Lower leg skin (tissue), 3 donors: ENCODE measurements around the gene ROR1.

Experiments used
- CTCF ChIP-seq, 3 donors: fragments of 450-650 bp; IDR thresholded peaks; one replicate each; pipeline ENCODE4 v1.5.1; 2016; ENCODE audit warnings: antibody characterized with exemption in 3 of 3, mild to moderate bottlenecking in 3 of 3, moderate library complexity in 2 of 3
- POLR2A ChIP-seq, 2 donors: fragments of 450-650 bp; IDR thresholded peaks; one replicate each; pipeline ENCODE4 v1.6.1; 2016 to 2017; ENCODE audit warnings: antibody characterized with exemption in 2 of 2, mild to moderate bottlenecking in 1 of 2, moderate library complexity in 1 of 2

- no peak for TF ChIP-seq POLR2A (IDR thresholded peaks at IDR 0.05)
- no peak for TF ChIP-seq CTCF (IDR thresholded peaks at IDR 0.05)
Observed at GRCh38 chr1:64043976-64044375, 270.2 kb downstream of the ROR1 start.
